Measurements from ENCODE around the gene SLC16A9. TPM values are rescaled to one million over a fixed set of nuclear protein-coding genes. Genes with fewer than 3 reads are reported as not detected.

The SLC16A9 gene
- total RNA-seq, 3 donors from 2014 or later: 7.2 to 34.9 (median 28.8) TPM

DNA sequence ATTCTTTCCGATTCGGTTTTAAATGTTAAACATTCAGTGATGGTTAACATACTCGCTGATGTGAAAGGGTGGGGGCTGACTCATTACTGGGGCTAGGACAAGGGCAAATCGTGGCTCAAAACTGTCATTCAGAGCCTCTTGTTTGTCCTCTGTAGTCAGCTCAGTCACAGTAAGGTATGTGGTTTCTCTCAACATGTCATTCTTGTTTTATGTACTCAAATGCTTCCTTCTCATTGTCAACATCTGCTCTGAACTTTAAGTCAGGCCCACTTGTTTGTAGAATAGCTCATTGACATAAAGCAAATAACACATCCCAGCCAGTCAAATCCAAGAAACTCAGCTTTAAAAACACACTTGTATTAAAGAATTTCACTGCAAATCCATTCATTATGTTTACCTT, 7.3 kb downstream of the SLC16A9 start:
- TF ChIP-seq, protein P1, sequence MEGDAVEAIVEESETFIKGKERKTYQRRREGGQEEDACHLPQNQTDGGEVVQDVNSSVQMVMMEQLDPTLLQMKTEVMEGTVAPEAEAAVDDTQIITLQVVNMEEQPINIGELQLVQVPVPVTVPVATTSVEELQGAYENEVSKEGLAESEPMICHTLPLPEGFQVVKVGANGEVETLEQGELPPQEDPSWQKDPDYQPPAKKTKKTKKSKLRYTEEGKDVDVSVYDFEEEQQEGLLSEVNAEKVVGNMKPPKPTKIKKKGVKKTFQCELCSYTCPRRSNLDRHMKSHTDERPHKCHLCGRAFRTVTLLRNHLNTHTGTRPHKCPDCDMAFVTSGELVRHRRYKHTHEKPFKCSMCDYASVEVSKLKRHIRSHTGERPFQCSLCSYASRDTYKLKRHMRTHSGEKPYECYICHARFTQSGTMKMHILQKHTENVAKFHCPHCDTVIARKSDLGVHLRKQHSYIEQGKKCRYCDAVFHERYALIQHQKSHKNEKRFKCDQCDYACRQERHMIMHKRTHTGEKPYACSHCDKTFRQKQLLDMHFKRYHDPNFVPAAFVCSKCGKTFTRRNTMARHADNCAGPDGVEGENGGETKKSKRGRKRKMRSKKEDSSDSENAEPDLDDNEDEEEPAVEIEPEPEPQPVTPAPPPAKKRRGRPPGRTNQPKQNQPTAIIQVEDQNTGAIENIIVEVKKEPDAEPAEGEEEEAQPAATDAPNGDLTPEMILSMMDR (IDR thresholded peaks at IDR 0.05): no peak
- Histone ChIP-seq H3K4me1 (ENCODE audit: low read depth) (no peaks in the 10 kb centered on the region), H3K9me3 (no peaks in the 10 kb centered on the region), H3K4me3 (no peak overlapping the region), H3K36me3 (ENCODE audit: low read depth) (no peaks in the 10 kb centered on the region)
- no peak for DNase-seq
- ATAC-seq: peak; percentile 57
- intact Hi-C loops (cut with DNase I, micrococcal nuclease): no loop called here

DNA sequence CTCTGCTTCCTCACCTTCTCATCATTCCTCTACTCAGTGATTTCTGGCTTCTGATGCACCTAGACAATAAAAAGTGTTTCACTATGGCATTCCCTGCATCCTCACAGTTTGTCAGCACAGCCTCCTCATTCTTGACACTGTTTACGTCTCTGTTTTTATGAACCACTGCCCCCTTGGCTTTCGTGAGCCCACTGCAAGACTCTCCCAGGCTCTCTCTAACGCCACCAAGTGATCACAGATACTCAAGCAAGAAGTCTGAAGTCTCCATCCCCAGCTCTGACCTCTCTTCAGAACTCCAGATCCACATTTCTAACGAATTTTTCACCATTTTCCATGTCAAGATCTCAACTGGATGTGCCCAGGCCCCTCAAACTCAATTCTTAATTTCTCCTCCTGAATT, 8.9 kb downstream of the SLC16A9 start:
- intact Hi-C loops (cut with DNase I, micrococcal nuclease): no loop called here
- ATAC-seq: no peak

DNA sequence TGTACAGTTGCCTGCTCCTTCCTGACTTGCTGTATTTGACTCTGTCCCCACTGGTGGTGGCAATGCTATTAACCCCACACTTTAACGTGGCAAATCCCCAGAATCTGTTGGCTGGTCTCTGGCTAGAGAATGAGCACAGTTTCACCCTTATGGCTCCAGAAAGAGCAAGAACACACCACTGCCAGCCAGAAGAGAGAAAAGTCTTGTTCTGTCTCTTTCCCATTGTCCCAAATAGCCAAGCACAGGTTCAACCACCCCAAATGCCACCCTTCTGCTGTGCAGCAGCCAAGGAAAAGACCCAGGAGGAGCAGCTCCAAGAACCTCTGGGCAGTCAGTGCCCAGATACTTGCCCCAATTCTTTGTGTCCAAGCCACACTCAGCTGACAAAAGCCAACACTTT, 11.3 kb downstream of the SLC16A9 start:
- Histone ChIP-seq H3K4me1 (ENCODE audit: low read depth) (peaks cover 3% of the 10 kb centered on the region), H3K9me3 (no peaks in the 10 kb centered on the region), H3K4me3 (no peak overlapping the region), H3K36me3 (ENCODE audit: low read depth) (no peaks in the 10 kb centered on the region)
- TF ChIP-seq, protein P1 (IDR thresholded peaks at IDR 0.05): no peak
- DNase-seq (no peak), ATAC-seq (no peak)
- intact Hi-C loops (cut with DNase I, micrococcal nuclease): no loop called here

More for the DNA sequence above, 8.9 kb downstream of the SLC16A9 start:
- TF ChIP-seq, protein P1 (IDR thresholded peaks at IDR 0.05): no peak
- H3K36me3 ChIP-seq (ENCODE audit: low read depth): no peaks in the 10 kb centered on the region
- no peak for DNase-seq
- H3K4me1 ChIP-seq (ENCODE audit: low read depth): peaks cover under 1% of the 10 kb centered on the region
- no peaks in the 10 kb centered on the region for H3K9me3 ChIP-seq
- no peak overlapping the region for H3K4me3 ChIP-seq

DNA sequence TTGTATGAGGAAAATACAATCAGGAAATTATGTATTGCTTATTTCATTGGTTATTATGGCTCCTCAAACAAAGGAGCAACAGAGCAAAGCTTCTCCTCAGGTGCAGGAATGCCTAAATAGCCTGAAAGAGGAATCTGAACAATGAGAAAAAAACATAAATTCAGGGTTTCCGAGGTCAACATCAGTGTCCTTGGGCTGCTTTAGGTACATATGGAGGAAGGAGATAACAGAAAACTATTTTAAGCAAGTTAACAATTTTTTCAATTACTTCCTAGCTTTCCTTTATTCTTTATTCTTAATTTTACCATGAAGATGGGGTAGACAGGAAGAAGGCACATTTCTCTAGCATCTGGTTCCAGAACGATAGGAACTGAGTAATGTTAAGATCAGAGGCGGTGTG, 14.0 kb downstream of the SLC16A9 start:
- Histone ChIP-seq H3K4me1 (ENCODE audit: low read depth) (peaks cover 7% of the 10 kb centered on the region), H3K36me3 (ENCODE audit: low read depth) (no peaks in the 10 kb centered on the region), H3K4me3 (no peak overlapping the region), H3K9me3 (no peaks in the 10 kb centered on the region)
- DNase-seq (no peak), ATAC-seq (no peak)
- TF ChIP-seq, protein P1 (IDR thresholded peaks at IDR 0.05): no peak
- intact Hi-C loops (cut with DNase I, micrococcal nuclease): no loop called here

DNA sequence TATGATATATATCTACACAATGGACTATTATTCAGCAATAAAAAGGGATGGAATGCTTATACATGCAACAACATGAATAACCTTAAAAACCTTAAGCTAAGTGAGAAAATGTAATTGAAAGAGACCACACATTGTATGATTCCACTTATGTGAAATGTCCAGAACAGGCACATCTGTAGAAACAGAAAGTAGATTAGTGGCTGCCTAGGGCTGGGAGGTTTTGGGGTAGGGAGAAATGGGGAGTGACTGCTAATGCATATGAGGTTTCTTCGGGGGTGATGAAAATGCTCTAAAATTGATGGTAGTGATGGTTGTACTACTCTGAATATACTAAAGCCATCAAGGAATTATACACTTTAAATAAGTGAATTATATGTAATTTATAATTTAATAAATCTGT, 14.7 kb downstream of the SLC16A9 start:
- no peak for DNase-seq
- TF ChIP-seq, protein P1 (IDR thresholded peaks at IDR 0.05): no peak
- H3K9me3 ChIP-seq: no peaks in the 10 kb centered on the region
- H3K4me3 ChIP-seq: no peak overlapping the region
- peaks cover 7% of the 10 kb centered on the region for H3K4me1 ChIP-seq (ENCODE audit: low read depth)
- intact Hi-C loops (cut with DNase I, micrococcal nuclease): no loop called here
- no peak for ATAC-seq
- H3K36me3 ChIP-seq (ENCODE audit: low read depth): no peaks in the 10 kb centered on the region

DNA sequence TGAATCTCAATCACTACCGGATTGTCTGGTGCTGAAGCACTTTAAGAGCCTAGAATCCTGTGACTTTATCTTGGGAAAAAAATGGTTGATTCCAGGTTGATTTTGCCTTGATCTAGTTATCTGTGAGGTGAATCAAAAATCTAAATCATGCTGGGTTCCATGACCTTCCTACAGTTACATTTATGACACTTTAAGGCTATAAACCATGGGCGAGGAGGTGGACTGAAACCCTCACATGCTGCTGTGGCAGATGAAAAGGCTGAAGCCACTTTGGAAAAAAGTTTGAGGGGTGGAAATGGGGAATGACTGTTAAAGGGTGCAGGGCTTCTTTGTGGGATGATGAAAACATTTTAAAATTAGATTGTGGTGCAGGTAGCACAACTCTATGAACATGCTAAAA, 17.5 kb downstream of the SLC16A9 start:
- H3K4me1 ChIP-seq (ENCODE audit: low read depth): peaks cover 10% of the 10 kb centered on the region
- H3K9me3 ChIP-seq: no peaks in the 10 kb centered on the region
- TF ChIP-seq, protein P1 (IDR thresholded peaks at IDR 0.05): no peak
- DNase-seq (peak in 1 of 3 donors; percentile 36), ATAC-seq (peak; percentile 78)
- no peaks in the 10 kb centered on the region for H3K36me3 ChIP-seq (ENCODE audit: low read depth)
- H3K4me3 ChIP-seq: no peak overlapping the region
- intact Hi-C loops (cut with DNase I, micrococcal nuclease): no loop called here

Measured in mucosa of descending colon (tissue), 3 donors.